Glutamatergic neuron (in vitro differentiated cells): ENCODE data around the gene TEC. TPM values are rescaled to one million over a fixed set of nuclear protein-coding genes. Genes with fewer than 3 reads are reported as not detected.
"Not testable (repeated sequence)": the region's sequence is repeated elsewhere in the genome, so short reads cannot be mapped to it uniquely, and the experiment has no call there.

Source experiments
- DNase-seq: peaks from one replicate; pipeline ENCODE4 v3.0.0; 2022
- H3K27ac Mint-ChIP-seq: one replicate; pipeline ENCODE4 v1.8.0; 2020; ENCODE audit warnings: mild to moderate bottlenecking, mixed read lengths, inconsistent platforms; ENCODE audit not compliant: unreplicated experiment
- H3K27me3 Mint-ChIP-seq: one replicate; pipeline ENCODE4 v1.8.0; 2020; ENCODE audit warnings: mild to moderate bottlenecking, moderate library complexity, mixed read lengths, inconsistent platforms; ENCODE audit not compliant: unreplicated experiment
- H3K36me3 Mint-ChIP-seq: one replicate; pipeline ENCODE4 v1.8.0; 2020; ENCODE audit warnings: mild to moderate bottlenecking, mixed read lengths, inconsistent platforms; ENCODE audit not compliant: unreplicated experiment
- H3K4me1 Mint-ChIP-seq: one replicate; pipeline ENCODE4 v1.8.0; 2020; ENCODE audit warnings: mild to moderate bottlenecking, low read depth, mixed read lengths, inconsistent platforms; ENCODE audit not compliant: unreplicated experiment
- H3K4me3 Mint-ChIP-seq: one replicate; pipeline ENCODE4 v1.8.0; 2020; ENCODE audit warnings: mild to moderate bottlenecking, mixed read lengths, inconsistent platforms; ENCODE audit not compliant: unreplicated experiment
- H3K9me3 Mint-ChIP-seq: one replicate; pipeline ENCODE4 v1.8.0; 2020; ENCODE audit warnings: mild to moderate bottlenecking, moderate library complexity, mixed read lengths, inconsistent platforms; ENCODE audit not compliant: unreplicated experiment
- CTCF ChIP-seq: fragments of 200-600 bp; sonication (generic); IDR thresholded peaks from one replicate; pipeline ENCODE4 v1.5.0; 2021; ENCODE audit not compliant: partially characterized antibody, unreplicated experiment
- long read RNA-seq: library from polyadenylated mRNA; unstranded; transcript quantifications from one replicate; pipeline ENCODE4 v2.0.0, GENCODE V29; 2020; ENCODE audit not compliant: unreplicated experiment
- total RNA-seq: library from RNA; stranded (reverse); fragmentation: NEBNext Ultra II Directional; extraction: Animal tissue kit (Norgen Biotek cat#: 25700); gene quantifications from one replicate; pipeline ENCODE4 v1.2.1, GENCODE V29; 2021; ENCODE audit not compliant: unreplicated experiment

The TEC gene
- 0.37 TPM for total RNA-seq
- long read RNA-seq: 0 reads

- Mint-ChIP-seq H3K4me1 (no peaks in the 10 kb centered on the region), H3K36me3 (no peaks in the 10 kb centered on the region), H3K27me3 (peaks cover 2% of the 10 kb centered on the region), H3K9me3 (peaks cover 2% of the 10 kb centered on the region), H3K4me3 (peak within 1 kb of the TSS; percentile 88), H3K27ac (no peak within 1 kb of the TSS)
- peak; percentile 61 for DNase-seq
- TF ChIP-seq CTCF: no peak
These were observed at the start of gene TEC for GRCh38 chr4:48268956-48269860. Gene TEC (minus strand): TSS chr4:48269838. CDS start chr4:48228614, 41,224 bp downstream.

GRCh38 chr4:48315728-48316630 is 46.3 kb upstream of the TEC start:
- H3K27ac Mint-ChIP-seq: no peak overlapping the region
- H3K36me3 Mint-ChIP-seq: no peaks in the 10 kb centered on the region
- no peaks in the 10 kb centered on the region for H3K4me1 Mint-ChIP-seq
- peaks cover 1% of the 10 kb centered on the region for H3K9me3 Mint-ChIP-seq
- no peak for DNase-seq
- peak; percentile 45 for TF ChIP-seq CTCF
- peaks cover 3% of the 10 kb centered on the region for H3K27me3 Mint-ChIP-seq
- no peak overlapping the region for H3K4me3 Mint-ChIP-seq

- H3K4me3 Mint-ChIP-seq: not testable (repeated sequence)
These were observed 45.1 kb upstream of the TEC start for GRCh38 chr4:48314746-48315145.

GRCh38 chr4:48311896-48312295 is 42.3 kb upstream of the TEC start:
- Mint-ChIP-seq H3K9me3 (peaks cover 1% of the 10 kb centered on the region), H3K27ac (no peak overlapping the region), H3K27me3 (peaks cover 3% of the 10 kb centered on the region), H3K4me1 (no peaks in the 10 kb centered on the region), H3K36me3 (no peaks in the 10 kb centered on the region), H3K4me3 (no peak overlapping the region)
- no peak for TF ChIP-seq CTCF
- no peak for DNase-seq

More at GRCh38 chr4:48314746-48315145, 45.1 kb upstream of the TEC start:
- H3K27me3 Mint-ChIP-seq, H3K27ac Mint-ChIP-seq, H3K36me3 Mint-ChIP-seq, H3K9me3 Mint-ChIP-seq, DNase-seq, H3K4me1 Mint-ChIP-seq: not testable (repeated sequence)

GRCh38 chr4:48308901-48309300 is 39.3 kb upstream of the TEC start:
- H3K9me3 Mint-ChIP-seq: peaks cover 1% of the 10 kb centered on the region
- no peak overlapping the region for H3K27ac Mint-ChIP-seq
- no peak overlapping the region for H3K4me3 Mint-ChIP-seq
- no peak for DNase-seq
- no peak for TF ChIP-seq CTCF
- peaks cover 3% of the 10 kb centered on the region for H3K27me3 Mint-ChIP-seq
- H3K36me3 Mint-ChIP-seq: no peaks in the 10 kb centered on the region
- no peaks in the 10 kb centered on the region for H3K4me1 Mint-ChIP-seq
